ENCODE results near the gene STRADA.

Gene STRADA

GRCh38 chr17:63700528-63701455, 40.8 kb downstream of the STRADA start:
- DNase-seq: no peak

- DNase-seq: peak; percentile 3
Observed at GRCh38 chr17:63699638-63700527, 41.7 kb downstream of the STRADA start, which contains the start of gene LIMD2. Gene LIMD2 (minus strand): TSS chr17:63700125. CDS start chr17:63699298, 827 bp downstream.

GRCh38 chr17:63698886-63699637, 42.5 kb downstream of the STRADA start:
- DNase-seq: no peak

GRCh38 chr17:63698381-63698885, 43.2 kb downstream of the STRADA start:
- DNase-seq: no peak

- DNase-seq: no peak
Observed at GRCh38 chr17:63697341-63698286, 44.0 kb downstream of the STRADA start.

GRCh38 chr17:63696381-63696961, 45.1 kb downstream of the STRADA start:
- DNase-seq: no peak

- DNase-seq: no peak
Observed at GRCh38 chr17:63695889-63696288, 45.7 kb downstream of the STRADA start.

- no peak for DNase-seq
Observed at GRCh38 chr17:63694950-63695773, 46.4 kb downstream of the STRADA start.

- DNase-seq: no peak
Observed at GRCh38 chr17:63694229-63694949, 47.2 kb downstream of the STRADA start.

- no peak for DNase-seq
Observed at GRCh38 chr17:63693411-63694113, 48.0 kb downstream of the STRADA start.

GRCh38 chr17:63692195-63692816, 49.3 kb downstream of the STRADA start:
- DNase-seq: no peak

- no peak for DNase-seq
Observed at GRCh38 chr17:63689479-63689878, 52.1 kb downstream of the STRADA start.

GRCh38 chr17:63688396-63689020, 53.1 kb downstream of the STRADA start:
- no peak for DNase-seq

- no peak for DNase-seq
Observed at GRCh38 chr17:63686138-63686685, 55.4 kb downstream of the STRADA start.

- DNase-seq: no peak
Observed at GRCh38 chr17:63685578-63685977, 56.0 kb downstream of the STRADA start.

GRCh38 chr17:63685041-63685440, 56.6 kb downstream of the STRADA start:
- DNase-seq: no peak

- DNase-seq: no peak
Observed at GRCh38 chr17:63682981-63683380, 58.6 kb downstream of the STRADA start.
